ENCODE data around the gene CACNA2D4.

The CACNA2D4 gene

DNA sequence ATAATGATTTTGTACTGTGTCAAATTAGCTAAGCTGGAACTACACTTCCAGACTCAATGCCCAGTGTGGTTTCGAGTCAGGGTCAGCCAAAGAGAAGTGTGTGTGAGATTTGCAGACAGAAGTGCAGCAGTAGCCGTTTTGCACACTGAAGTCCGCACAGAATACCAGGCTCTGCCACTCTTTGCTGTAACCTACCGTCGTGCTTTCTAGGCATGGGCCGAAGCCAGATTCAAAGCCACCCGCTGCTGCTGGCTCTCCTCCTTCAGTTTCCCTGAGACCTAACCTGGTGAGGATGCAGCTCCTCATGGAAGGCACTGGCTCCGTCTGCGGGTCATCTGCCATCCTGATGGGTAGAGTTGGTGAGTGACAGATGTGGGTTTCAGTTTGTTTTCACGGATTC lies 49.3 kb downstream of the CACNA2D4 start:
- DNase-seq (ENCODE audit: low spot score) = no peak

DNA sequence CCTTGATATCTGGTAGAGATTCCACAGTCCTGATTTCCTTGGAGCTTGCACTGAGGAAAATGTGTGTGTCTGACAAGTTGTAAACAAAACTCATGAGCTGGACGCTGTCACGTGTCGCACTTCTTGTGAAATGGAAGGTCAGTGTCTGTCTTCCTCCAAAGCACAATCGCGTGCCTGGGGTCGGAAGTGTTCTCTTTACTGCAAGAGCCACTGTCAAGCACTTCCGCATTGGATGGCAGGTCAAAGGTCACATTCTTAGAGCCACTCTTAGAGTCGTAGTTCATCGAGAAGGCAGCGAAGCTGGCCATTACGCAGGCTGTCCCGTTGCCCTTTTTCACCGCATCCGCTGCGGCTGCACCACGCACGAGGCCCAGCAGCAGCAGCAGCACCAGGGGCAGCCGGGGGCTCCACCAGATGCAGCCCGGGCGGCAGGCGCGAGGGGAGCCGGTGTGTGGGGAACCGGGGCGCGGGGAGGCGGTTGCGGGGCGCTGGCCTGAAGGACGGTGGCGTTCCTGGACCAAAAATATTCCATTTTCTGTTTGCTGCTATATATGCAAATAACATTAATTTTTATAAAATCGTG lies 53.1 kb downstream of the CACNA2D4 start:
- no peak for DNase-seq (ENCODE audit: low spot score)

DNA sequence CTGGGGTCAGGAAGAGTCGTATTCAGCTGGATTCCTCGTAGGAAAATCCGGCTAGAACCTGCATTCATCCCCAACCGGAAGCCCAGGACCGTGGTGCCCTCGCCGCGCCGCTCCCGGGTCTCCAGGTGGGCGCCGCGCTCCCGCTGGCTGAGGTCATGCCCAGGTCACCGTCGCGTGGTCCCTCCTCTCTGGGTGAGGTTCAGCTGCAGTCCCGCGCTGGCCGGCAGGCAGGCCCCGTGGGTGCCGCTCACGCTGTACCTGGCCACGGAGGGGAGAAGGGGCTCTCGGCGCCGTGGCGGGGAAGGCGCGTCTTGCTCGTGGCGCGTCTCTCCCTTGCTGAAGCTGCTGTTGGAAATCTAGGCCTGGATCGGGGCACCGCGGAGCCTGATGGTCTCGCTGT lies 53.6 kb downstream of the CACNA2D4 start:
- no peak for DNase-seq (ENCODE audit: low spot score)

DNA sequence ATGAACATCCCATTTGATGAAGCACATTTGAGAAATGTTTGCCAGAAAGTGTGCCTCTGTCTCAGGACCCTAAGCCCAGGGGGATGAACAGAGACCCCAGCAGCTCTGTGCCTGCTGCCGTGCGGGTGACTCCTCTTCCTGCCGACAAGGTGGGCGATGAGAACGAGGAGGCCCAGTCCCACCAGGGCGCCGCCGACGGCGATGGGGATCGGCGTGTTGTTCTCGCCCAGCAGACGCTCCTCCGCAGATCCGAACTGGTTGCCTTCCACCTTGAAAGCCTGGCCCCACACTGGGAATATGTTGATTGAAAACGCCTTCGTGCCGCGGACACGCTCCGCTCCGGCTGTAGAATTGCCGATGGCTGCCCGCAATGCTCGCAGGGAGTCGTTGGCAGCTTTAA lies 54.0 kb downstream of the CACNA2D4 start:
- no peak for DNase-seq (ENCODE audit: low spot score)

DNA sequence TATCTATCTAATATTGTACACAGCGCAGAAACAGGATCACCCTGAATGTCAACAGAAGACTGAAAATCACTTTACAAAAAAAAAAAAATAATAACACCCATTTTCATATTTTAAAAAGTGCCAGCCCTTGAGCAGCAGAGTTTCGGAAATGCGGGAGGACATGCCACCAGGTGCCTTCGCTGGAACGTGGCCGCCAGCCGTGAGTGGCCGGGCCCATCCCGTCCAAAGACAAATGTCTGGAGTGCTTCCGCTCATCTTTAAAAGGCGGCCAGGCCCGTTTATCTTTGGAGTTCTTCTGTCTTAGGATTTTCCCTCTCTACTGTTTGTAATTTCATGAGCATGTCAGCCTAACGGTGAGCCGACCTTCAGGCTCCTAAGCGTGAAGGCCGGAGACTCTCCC lies 54.6 kb downstream of the CACNA2D4 start:
- no peak for DNase-seq (ENCODE audit: low spot score)

DNA sequence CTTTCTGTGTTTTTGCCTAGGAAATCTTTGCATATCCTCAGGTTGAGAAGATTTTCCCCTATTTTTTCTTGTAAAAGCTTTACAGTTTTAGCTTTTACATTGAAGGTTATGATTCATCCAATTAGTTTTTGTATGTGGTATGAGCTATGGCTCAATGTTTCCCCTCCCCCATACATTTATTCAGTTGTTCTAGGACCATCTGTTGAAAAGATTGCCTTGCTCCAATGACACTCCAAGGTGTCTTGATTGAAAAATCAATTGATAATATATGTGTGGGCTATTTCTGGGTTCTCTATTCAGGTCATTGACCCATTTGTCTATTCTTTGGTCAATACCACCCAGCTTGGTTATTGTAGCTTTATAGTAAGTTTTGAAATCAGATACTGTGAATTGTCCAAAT lies 55.5 kb downstream of the CACNA2D4 start:
- no peak for DNase-seq (ENCODE audit: low spot score)

DNA sequence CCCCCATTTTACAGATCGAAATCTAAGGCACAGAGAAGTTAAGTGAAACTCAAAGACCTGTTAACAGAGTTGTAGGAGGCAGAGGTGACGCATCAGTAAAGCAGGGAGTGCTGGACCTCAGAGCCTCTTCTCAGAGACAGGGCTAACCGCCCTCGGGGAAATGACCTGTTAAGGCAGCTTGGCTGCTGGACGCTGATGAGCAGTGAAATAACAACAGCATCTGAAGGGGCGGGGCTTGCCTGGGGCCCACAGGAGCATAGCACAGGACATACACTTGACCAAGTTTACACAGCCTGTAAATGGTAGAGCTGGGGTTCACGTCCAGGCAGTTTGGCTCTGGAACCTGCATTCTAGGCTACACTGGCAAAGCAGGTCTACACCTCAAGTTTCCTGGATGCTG lies 58.8 kb downstream of the CACNA2D4 start:
- DNase-seq (ENCODE audit: low spot score) = no peak

DNA sequence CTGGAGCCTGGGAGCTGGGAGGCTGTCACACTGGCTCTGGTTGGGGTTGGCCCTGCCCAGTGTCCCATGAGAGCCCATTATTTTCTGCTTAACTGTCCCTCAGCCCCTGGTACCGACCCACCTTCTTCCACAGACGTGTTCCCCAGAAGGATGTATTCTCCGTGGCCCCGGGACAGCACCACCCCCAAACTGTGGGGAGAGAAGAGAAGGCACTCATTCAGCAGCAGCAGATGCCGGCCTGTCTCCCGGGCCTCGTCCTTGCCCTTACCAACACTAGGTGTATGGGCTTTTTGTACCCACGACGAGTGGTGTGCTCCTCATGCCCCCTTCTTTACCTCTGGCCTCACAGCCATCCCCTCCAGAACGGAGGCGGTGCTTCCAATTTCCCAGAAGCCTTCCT lies 60.0 kb downstream of the CACNA2D4 start:
- no peak for DNase-seq (ENCODE audit: low spot score)

DNA sequence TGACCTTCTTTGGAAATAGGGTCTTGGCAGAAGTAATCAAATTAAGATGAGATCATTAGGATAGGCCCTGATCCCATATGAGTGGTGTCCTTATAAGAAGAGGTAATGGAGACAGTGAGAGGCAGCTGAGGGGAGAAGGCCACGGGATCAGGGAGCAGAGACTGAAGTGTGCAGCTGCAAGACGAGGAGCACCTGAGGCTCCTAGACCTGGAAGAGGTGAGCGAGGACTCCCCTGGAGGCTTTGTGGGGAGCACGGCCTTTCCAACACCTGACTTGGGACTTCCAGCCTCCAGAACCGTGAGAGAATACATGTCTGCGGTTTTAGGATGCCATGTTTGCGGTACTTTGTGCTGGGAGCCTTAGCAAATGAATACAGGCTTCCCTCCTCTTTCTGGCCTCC lies 60.6 kb downstream of the CACNA2D4 start:
- DNase-seq (ENCODE audit: low spot score) = no peak

DNA sequence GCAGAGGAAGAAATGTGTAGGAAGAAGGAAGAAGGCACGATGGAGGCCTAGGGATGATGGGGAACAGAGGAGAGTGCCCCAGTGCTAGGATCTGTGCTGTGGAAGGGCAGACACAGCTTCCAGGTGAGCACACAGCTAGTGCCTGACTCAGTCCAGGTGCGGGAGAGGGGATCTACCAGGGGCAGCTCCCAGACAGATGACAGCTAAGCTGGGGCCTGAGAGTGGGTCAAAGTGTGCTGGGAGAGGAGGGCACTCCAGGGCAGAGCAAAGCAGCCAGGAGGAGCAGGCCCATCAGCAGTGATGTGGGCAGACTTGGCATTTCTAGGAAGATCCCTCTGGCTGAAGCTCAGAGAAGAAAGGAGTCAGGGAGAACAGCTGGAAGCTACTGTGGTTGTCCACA lies 61.4 kb downstream of the CACNA2D4 start:
- DNase-seq (ENCODE audit: low spot score) = no peak

DNA sequence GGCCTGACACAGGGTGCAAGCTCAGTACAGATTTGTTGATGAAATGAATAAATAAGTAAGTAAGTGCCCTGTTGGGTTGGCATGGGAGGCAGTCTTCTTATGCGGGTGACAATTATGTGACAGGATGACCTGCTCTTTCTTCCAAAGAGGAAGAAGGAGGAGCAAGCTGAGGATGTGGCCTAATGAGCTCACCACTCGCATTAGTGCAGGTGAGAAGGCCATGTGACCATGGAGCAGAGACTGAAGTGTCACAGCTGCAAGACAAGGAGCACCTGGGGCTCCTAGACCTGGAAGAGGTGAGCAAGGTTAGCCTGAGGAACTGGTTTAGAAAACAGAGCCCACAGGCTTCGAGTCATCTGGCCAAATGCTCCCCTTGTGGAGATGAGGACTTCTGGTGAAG lies 63.2 kb downstream of the CACNA2D4 start:
- no peak for DNase-seq (ENCODE audit: low spot score)

DNA sequence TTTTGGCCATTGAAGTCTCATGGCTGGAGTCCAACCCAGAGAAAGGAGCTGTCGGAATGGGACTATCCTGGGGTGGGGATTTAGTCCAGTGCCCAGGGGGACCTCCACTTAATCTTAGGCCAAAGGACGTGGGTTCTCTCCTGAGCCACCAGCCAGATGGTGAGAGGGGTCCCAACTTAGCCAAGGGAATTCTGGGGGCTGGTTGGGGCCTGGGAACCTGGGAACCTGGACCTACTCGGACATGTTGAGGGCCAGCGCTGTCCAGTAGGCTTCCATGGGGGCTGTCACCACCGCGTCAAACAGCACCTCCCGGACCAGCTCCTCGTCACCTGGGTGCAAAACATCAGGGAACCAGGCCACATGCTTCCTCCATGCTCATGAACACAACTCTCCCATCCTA lies 64.7 kb downstream of the CACNA2D4 start:
- no peak for DNase-seq (ENCODE audit: low spot score)

DNA sequence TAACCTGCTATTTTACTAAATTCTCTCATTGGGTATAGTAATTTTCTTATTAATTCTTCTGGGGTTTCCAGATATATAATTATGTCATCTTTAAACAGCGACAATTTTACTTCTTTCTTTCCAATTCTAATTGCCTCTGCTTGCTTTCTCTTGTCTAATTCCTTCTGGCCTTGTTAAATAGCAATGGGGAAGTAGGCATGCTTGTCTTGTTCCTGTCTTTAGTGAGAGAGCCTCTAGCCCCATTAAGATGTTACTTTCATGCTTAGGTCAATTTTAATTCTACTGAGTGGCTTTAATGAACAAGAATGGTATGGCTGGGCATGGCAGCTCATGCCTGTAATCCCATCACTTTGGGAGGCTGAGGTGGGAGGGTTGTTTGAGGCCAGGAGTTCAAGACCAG lies 66.4 kb downstream of the CACNA2D4 start:
- DNase-seq (ENCODE audit: low spot score) = no peak

DNA sequence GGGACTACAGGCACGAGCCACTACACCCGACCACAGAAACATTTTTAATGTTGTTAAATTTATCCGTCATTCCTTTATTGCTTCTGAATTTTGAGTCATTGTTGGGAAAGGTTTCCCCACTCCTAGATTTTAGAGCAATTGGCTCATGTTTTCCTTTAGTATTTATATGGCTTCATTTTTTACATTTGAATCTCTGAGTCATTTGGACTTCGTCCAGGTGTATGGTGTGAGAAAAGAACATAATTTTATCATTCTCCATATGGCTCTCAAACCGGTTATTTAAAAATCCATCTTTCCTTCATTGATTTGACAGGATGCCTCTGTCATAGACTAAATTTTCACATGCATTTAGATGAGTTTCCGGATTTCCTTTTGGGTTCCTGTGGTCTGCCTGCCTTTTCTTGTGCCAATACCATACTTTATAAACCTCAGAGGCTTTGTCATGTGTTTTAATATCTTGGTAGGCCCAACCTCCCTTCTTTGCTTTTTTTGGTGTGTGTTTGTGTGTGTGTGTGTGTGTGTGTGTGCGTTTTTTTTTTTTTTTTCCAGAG lies 67.2 kb downstream of the CACNA2D4 start:
- peak; percentile 16 for DNase-seq (ENCODE audit: low spot score)

DNA sequence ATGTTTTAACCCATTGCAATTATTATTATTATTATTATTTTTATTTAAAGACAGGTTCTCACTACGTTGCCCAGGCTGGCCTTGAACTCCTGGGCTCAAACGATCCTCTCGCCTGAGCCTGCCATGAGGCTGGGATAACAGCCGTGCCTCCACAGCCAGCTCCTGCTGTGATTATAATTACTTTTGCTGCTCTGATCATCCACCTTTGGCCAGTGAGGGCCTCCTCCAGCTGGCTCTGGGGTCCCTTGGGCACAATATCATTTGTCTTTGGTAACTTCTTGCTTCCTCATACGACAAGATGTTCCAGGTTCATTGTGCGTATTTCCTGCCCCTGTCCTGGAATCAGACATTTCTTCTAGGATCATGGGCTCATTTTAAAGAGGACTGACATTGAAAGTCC lies 69.7 kb downstream of the CACNA2D4 start:
- DNase-seq (ENCODE audit: low spot score) = no peak

DNA sequence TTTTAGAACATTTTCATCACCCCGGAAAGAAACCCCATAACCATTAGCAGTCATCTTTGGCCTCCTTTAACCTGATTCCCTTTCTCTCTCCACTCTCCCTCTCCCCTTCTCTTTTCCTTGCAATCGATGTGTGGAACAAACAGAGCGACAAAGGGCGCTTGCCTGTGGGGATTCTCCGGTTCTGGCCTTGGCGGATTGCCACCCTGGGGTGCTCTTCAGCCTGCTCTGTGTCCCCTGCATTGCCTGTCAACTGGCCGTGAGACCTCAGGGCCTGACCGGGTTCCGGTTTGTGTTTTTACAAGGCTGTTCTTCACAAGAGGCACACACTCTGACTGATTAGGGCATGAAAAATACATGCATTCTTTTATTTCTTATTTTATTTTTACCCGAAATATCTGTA lies 70.3 kb downstream of the CACNA2D4 start:
- no peak for DNase-seq (ENCODE audit: low spot score)

DNA sequence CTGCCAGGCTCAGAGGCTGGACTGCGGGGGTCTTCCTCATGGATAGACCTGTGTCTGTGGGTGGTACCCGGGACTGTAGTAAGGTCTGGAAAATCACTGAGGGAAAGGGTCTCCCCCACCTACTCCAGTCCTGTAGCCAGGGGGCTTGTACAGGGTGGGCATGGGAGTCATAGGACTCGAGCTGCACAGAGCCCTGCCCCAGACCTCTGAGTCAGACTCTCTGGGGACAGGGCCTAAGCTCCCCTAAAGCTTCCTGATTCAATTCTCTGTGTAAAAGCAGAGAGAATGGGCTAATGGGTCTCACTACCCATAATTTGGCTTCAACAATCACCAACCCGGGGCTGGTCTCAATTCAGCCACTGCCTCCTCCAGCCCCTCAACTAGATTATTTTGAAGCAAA lies 71.0 kb downstream of the CACNA2D4 start:
- DNase-seq (ENCODE audit: low spot score) = no peak

DNA sequence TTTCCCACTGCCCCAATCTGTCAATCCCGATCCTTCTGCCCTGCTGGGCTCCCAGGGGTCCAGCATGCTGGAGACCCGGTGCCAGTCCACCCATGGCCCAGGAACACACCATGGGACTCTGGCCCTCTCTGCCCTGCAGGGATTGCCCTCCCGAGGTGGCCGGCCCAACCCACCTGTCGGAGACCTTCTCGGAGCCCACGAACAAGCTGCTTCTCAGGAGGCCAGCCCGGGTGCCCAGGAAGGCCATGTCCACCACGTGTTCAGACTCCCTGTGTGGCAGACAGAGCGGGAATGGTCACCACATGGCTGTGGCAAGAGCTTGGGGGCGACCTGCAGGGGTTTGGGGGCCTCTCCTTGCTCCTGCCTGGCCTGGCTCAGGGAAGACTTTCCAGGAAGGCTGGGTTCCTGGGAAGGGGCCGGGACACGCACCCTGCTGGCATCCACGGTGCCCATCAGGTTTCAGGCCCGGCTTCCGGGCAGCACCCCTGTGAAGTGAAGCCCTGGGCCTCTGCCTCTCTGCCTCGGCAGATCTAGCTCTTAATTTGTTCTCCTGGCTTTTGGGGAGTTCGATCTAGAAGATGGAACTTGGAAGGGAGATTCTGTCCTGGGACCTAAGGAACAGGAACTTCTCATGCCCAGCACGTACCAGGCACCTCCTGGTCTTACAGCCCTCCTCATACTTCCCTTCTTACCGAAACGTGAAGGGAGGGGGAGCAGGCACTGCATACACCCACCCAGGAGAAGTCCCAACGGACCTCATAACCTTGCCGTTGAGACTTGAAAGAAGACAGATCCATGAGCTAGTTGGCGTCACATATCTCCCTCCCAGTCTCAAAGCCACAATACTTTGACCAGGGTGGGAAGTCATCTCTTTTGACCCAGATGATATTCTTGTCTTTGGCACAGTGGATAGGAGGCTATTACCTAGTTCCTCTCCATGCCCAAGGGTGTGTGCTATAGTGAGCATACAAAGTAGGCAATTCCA lies 71.7 kb downstream of the CACNA2D4 start:
- DNase-seq (ENCODE audit: low spot score) = no peak

DNA sequence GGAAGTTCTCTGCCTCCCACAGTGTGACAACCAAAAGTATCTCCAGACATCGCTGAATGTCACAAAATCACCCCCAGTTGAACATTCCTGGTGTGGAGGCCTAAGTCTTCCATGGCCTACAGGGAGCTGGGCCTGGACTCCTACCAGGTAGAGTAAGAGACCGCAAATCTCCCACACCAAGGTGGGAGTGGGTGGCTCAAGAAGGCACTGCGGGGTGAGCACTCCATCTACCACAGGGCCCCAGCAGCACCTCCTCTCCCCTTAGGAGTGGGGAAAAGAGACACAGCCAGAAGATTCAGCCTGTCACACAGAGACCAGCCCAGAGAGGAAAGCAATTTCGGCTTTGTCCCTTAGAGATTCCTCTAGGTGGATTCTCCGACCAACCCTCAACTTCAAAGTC lies 72.6 kb downstream of the CACNA2D4 start:
- no peak for DNase-seq (ENCODE audit: low spot score)

DNA sequence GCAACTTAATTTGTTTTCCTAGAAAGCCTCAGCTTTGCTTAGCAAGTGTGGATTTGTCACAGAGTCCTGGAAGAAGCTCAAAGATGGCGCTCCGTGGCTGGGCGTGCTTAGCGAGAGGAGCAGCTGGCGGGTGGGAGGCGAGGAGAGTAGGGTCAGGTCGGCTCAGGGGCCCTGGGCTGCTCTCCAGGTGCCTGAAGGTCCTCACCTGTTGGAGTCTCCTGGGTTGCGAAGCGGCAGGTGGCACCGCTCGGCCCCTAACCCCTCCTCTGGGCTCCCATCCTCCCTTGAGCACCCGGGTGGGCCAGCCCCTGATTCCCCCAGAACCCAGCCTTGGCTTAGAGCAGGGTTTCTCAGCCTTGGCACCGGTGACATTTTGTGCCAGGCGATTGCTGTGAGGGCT lies 73.0 kb downstream of the CACNA2D4 start:
- no peak for DNase-seq (ENCODE audit: low spot score)

DNA sequence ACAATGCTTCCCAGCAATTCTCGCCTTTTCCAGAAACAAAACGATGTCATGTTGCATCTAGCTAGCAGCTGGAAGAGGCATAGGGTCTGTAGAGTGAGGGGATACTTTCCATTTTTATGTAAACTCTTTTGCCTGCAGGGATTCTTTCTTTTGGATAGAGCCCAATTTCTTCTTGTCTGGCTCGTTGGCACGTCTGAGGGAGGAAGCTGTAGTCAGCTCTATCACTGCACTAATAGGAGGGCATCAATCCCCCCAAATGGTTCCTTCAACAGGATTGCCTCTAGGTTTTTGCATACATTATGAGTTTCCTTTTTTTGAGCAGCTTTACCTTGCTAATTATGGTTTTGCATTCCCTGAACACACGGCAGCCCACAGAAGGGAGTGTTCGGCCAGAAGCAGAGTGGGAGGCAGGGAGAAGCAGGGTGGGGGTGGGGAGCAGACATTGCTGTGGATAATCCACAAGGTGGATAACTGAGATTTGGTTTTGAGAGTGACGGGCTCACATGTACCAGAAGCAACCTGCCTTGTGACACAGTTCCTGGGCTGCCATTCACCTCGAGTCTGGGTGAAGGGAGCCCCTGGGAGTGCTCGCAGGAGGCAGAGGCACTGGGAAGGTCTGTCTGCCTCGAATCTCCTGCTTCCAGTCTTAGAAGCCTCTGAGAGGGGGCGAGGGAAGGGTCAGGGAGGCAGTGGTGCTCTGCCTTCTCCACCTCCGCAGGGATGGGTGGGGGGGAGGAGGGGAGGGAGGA lies 73.6 kb downstream of the CACNA2D4 start:
- DNase-seq (ENCODE audit: low spot score) = no peak

DNA sequence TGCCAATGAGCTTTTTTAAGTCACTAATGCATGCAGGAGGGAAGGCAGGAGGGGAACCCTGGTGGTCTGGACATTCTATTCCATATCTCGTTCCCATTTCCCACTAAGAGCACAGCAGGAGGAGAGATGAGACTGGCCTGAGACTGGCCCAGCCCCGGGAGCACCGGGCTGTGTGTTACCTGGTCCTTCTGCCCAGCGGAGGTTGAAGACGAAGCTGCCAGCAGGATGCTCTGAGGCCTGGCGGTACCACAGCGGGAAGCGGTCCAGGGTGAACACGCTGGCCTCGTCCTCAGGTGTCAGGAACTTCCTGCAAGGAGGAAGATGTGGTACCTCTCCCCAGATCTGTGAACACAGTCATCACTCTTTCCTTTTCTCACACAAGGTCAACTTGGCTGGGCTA lies 74.2 kb downstream of the CACNA2D4 start:
- DNase-seq (ENCODE audit: low spot score) = no peak

DNA sequence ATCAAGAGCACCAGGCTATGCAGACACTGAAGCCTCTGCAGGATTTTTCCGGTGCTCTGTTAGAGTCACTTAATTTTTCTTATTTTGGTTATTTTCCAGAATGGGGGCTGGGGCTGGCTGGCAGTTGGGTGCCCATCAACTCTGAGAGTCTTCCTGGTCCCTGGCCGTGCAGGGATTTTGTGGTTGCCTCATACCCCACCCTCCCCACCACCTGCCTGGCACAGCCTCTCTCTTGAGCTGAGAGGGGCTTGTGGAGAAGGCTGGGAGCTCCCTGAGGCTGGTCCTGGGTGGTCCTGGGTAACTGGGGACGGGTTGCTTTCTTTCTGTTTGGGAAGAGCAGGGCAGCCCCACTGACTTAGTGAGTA lies 74.8 kb downstream of the CACNA2D4 start:
- no peak for DNase-seq (ENCODE audit: low spot score)

All from RKO (cell line).